Amygdala (tissue), 56 donors: ENCODE data around the gene ARRDC5.
"Not testable (repeated sequence)": the region's sequence is repeated elsewhere in the genome, so short reads cannot be mapped to it uniquely, and the experiment has no call there.

Experiments used
- DNase-seq, 56 donors: peaks; one replicate each; lab custom pipeline; 2025; lab: John Stamatoyannopoulos, UW

The ARRDC5 gene

DNA sequence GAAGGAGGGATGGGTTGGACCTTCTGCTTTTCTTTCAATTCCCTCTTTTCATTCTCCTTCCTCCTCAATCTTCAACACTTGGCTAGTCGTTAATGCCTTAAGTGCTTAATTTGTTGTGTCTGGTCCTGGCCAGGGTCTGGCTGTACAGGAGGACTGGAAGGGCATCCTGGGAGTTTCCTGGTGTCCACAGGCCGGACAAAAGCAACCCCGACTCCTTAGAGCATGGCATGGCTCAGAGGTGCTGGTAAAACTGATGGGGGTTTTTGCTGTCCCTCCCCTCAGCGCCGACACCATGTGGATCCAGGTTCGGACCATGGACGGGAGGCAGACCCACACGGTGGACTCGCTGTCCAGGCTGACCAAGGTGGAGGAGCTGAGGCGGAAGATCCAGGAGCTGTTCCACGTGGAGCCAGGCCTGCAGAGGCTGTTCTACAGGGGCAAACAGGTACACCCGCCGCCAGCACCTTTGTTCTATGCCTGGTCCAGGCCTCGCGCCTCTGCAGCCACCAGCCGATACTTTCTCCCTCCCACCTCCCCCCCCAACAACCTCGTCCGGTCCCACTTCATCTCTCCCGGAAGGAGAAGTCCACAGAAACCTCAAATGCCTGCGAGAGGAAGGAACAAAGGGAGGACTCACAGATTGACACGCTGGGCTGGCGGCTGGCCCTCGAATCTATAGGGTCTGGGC is 8.0 kb upstream of the ARRDC5 start:
- peak in 18 of 56 donors; percentile 9 to 47 (median 20) for DNase-seq

DNA sequence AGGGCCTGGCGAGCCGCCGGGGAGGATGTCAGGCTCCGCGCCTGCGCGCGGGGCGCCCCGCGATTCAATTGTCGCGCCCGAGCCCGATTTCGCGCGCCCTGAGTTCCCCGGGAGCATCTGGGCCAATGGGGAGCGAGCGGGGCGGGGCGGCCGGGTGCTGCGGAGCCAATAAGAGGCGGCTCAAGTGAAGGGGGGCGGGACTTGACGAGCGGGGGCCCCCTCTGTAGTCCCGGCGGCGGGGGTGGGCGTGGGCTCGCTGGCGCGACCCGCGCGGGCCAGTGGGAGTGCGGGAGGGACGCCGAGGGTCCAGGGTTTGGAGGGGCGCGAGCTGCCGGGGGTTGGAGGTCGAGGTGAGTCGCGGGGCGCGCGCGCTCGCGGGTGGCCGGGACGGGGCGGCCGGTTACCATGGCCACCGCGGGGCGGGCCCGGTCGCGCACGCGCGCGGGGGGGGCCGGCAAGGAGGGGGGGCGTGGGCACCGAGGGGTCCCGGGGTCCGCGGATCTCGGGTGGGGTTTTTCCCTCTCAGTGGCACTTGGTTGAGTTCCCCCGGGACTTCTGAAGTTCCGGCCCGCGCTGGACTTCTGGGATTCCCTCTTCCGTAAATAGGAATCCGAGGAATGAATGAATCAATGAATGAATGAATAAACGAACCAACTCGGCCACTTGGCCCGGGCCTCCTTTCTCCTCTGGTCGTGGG is 7.3 kb upstream of the ARRDC5 start:
- DNase-seq = peak; percentile 12 to 95 (median 79)

DNA sequence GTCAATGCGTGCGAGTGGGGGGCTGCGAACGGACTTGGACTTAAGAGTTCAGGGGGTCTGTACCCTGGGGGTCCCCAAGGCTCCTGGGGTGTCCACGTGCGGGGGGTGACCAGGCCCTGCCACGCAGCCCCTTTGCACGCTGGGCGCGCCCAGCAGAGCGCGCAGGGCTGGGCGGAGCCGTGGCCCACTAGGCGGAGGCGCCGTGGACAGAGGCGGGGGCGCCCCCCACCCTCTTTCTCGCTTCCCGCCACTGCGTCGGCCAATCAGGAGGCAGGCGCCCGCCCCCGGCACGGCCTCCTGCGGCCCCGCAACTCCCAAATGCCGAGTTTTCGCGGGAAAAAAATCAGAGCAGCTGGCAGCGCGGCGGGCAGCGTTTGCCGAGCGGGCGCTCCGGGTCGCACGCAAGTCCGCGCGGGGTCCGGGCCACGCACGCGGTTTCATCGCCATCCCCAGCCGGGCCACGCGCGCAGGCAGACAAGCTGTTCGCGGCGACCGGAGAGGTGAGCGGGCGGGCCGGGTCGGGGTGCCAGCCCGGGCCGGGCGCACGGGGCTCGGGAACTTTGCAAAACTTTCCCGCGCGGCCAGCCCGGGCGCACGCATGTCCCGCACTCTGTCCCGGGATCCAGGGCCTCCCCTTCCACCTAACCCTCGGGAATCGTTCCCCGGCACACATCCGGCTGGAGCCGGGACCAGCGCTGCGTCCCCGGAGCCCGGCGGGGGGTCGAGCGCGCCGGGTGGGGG is 6.6 kb upstream of the ARRDC5 start, which contains the start of gene UHRF1:
Gene UHRF1, plus strand, starts transcription at position 346 of the 741 bp plus-strand sequence. CDS start 1,385 bp downstream, outside the sequence.
- DNase-seq = no peak

DNA sequence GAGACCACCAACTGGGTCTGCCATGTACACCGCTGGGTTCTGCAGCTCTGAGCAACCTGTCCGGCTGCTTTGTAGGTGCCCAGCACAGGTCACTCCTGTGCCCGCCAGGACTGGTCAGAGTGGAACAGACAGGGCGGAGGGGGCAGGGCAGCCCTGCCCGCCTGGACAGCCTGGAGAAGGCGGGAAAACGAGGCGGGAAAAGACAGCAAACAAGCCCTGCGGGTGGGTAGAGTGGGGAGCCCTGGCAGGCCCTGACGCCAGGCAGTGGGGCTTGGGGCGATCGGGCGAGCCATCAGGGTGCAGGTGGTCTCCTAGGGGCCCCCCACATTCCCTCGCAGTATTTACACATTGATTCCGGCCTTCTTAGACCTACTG is 6.1 kb upstream of the ARRDC5 start:
- DNase-seq = no peak

DNA sequence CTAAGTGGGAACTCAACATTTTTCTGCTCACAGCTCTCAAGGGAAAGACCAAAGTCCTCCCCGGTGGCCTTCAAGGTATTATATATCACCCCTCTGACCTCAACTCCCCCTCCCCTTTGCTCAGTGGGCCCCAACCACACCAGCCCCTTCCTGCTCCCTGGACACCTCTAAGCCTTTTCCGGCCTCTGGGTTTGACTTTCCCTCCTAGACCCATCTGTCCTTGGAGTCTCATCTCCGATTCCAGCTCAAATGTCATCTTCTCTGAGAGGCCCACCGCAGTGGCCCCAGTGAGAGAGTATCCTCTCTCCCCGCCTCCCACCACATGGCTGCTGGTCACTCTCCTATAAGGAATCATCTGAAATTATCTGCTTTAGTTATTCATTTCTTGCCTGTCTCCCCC is 5.7 kb upstream of the ARRDC5 start:
- DNase-seq = no peak

DNA sequence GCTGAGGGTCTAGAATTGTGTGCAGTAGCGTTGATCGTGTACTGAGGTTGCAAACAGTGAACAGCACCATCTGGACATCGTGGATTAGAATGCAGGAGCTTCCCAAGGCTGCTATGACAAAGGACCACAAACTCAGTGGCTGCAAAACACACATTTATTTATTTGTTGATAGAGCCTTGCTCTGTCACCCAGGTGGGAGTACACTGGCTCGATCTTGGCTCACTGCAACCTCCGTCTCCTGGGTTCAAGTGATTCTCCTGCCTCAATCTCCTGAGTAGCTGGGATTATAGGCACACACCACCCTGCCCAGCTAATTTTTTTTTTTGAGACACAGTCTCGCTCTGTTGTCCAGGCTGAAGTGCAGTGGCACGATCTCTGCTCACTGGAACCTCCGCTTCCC is 4.3 kb upstream of the ARRDC5 start:
- peak in 1 of 56 donors; percentile 2 for DNase-seq

DNA sequence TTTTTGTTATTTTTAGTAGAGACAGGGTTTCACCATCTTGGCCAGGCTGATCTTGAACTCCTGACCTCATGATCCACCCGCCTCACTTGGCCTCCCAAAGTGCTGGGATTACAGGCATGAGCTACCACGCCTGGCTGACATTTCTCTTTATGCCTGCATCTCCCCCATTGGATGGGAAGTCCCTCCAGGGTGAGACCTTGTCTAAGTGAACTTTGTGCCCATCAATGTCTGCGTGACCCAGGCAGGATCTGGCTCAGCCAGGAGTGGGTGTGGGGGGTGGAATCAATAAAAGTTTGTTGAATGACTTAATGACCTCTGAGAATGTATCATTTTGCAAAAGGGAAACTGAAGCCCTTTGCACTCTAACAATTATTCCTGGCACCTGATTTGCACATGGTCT is 1.8 kb upstream of the ARRDC5 start:
- no peak for DNase-seq

DNA sequence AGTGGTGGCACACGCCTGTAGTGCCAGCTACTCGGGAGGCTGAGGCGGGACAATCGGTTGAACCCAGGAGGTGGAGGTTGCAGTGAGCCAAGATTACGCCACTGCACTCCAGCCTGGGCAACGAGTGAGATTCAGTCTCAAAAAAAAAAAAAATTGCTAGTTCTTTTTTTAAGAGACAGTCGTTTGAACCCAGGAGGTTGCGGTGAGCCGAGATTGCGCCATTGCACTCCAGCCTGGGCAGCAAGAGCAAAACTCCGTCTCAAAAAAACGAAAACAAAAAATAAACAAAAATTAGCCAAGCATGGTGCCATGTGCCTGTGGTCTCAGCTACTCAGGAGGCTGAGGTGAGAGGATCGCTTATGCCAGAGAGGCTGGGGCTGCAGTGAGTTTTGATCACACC is 1.8 kb downstream of the ARRDC5 start:
- DNase-seq = not testable (repeated sequence)

DNA sequence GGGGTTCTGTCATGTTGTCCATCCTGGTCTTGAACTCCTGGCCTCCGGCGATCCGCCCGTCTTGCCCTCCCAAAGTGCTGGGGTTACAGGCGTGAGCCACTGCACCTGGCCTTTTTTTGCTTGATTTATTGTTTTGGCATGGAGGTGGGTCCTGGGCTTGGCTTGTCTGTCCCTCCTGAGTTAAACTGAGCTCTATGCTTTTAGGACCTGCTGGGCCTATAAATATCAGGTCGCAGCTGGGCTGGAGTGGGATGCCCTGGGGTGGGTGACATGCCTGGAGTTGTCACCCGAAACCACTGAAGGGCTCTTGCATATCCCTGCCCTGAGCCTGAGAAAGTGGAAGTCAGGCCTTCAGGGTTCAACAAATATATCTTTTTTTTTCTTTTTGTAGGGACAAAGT is 5.5 kb downstream of the ARRDC5 start:
- no peak for DNase-seq

DNA sequence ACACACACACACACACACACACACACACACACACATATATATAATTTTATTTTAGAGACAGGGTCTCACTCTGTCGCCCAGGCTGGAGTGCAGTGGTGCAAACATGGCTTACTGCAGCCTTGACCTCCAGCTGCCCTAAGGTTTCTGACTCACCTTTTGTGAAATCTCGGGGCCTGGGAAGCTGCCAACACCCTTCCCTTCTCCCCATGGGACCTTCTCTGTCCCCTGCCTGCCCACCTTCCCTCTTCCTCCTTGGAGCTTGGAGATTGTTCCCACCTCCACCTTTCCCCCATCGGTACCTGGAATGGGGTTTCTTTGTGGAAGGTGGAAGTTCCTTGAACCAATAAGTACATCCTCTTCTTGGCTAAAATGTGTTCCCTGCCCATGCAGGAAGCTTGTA is 6.3 kb downstream of the ARRDC5 start:
- DNase-seq = no peak

DNA sequence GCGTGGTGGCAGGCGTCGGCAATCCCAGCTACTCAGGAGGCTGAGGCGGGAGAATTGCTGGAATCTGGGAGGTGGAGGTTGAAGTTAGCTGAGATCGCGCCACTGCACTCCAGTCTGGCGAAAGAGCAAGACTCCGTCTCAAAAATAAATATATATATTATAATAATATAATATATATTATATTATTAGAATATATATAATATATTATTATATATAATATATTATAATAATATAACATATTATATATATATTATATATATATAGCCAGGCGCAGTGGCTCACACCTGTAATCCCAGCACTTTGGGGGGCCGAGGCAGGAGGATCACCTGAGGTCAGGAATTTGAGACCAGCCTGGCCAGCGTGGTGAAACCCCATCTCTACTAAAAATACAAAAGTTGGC is 9.7 kb downstream of the ARRDC5 start:
- DNase-seq = not testable (repeated sequence)

DNA sequence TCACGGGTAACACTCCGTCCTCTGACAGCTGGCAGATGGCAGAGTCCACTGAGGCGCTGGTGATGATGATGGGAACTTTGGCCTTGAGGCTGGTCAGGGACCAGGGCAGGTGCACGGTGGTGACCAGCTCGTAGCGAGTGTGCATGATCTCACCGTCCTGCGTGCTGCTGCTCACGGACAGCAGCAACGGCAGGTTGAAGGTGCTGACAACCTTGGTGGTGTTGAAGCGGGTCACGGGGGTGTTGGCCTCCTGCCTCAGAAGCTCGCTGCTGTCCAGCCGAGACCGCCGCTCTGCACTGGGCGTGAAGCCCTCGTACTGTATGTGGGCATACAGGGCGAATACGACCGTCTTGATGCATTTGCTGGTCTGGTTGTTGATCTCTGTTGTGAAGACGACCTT is 11.6 kb downstream of the ARRDC5 start:
- no peak for DNase-seq

DNA sequence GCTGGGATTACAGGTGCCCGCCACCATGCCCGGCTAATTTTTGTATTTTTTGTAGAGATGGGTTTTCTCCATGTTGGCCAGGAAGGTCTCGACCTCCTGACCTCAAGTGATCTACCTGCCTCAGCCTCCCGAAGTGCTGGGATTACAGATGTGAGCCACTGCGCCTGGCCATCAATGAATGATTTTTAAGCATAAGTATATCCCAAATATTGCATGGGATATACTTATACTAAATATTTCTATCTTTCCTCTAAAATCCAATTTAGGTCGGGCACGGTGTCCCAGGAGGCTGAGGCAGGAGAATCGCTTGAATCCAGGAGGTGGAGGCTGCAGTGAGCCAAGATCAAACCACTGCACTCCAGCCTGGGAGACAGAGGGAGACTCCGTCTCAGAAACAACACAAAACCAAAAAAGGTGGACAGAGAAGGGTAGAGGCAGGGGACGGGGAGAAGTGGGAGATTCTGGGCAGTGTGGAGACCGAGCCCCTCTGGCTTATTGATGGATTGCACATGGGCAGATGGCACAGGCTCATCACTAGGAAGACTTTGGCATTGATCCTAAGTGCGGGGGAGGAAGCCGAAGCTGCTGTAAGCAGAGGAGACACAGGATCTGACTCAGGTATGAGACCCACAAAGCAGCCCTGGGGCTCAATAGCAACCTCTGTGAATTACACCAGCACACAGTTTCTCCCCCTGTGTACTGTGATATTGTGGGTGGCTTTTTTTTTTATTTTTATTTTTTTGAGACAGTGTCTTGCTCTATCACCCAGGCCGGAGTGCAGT is 13.5 kb downstream of the ARRDC5 start:
- no peak for DNase-seq

DNA sequence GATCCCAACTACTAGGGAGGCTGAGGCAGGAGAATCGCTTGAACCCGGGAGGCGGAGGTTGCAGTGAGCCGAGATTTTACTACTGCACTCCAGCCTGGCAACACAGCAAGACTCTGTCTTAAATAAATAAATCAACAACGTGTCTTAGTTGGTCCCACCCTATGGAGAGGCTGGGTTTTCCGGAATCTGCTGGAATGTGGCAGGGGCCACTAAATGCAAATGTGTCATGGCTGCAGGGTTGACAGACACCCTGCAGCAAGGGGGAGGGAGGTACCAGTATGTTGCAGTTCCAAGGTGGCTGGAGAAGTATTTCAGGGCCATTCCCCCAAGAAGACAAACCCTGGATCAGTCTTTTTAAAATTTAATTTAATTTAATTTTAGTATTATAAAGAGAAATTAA is 14.9 kb downstream of the ARRDC5 start:
- DNase-seq = not testable (repeated sequence)

DNA sequence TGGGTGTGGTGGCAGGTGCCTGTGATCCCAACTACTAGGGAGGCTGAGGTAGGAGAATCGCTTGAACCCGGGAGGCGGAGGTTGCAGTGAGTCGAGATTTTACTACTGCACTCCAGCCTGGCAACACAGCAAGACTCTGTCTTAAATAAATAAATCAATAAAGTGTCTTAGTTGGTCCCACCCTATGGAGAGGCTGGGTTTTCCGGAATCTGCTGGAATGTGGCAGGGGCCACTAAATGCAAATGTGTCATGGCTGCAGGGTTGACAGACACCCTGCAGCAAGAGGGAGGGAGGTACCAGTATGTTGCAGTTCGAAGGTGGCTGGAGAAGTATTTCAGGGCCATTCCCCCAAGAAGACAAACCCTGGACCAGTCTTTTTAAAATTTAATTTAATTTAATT is 17.7 kb downstream of the ARRDC5 start:
- not testable (repeated sequence) for DNase-seq

DNA sequence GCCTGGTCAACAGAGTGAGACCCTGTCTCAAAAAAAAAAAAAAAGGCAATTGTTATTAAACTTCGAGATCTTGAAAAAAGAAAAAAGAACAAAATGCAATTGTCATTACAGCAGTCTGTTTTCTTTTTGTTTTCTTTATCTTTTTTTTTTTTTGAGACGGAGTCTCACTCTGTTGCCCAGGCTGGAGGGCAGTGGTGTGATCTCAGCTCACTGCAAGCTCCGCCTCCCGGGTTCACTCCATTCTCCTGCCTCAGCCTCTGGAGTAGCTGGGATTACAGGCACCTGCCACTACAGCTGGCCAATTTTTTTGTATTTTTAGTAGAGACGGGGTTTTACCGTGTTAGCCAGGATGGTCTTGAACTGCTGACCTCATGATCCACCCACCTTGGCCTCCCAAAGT is 19.8 kb downstream of the ARRDC5 start:
- DNase-seq = not testable (repeated sequence)

DNA sequence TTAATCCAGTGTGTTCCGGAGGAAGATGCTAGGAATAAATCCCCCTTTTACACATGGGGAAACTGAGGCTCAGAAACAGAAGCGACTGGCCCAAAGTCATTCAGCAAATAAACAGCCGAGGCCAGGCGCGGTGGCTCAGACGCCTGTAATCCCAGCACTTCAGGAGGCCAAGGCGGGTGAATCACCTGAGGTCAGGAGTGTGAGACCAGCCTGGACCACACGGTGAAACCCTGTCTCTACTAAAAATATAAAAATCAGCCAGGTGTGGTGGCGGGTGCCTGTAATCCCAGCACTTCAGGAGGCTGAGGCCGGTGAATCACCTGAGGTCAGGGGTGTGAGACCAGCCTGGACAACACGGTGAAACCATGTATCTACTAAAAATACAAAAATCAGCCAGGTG is 23.7 kb downstream of the ARRDC5 start:
- DNase-seq = no peak

DNA sequence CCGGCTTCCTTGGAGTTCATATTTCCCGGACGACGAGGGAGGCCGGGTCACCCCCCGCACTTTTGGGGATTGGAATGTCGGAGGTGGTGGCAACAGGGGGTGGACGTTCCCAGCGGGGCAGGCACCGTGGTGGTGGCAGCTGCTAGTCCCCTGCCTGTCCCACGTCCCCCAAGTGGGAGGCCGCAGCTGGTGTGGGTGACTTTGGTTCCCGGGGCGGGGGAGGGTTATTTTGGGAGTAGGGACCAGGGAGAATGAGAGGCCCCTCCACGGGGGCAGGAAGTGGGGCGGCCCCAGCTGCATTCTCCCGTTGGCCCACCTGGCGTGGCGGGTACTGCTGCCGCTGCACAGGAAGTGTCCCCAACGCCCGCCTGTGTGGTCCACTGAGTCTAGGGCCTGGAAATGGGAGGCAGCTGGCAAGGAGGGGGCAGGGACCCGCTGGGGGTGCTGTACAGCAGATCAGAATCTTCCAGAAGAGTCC is 24.2 kb downstream of the ARRDC5 start:
- DNase-seq = peak in 32 of 56 donors; percentile 28 to 86 (median 66)

DNA sequence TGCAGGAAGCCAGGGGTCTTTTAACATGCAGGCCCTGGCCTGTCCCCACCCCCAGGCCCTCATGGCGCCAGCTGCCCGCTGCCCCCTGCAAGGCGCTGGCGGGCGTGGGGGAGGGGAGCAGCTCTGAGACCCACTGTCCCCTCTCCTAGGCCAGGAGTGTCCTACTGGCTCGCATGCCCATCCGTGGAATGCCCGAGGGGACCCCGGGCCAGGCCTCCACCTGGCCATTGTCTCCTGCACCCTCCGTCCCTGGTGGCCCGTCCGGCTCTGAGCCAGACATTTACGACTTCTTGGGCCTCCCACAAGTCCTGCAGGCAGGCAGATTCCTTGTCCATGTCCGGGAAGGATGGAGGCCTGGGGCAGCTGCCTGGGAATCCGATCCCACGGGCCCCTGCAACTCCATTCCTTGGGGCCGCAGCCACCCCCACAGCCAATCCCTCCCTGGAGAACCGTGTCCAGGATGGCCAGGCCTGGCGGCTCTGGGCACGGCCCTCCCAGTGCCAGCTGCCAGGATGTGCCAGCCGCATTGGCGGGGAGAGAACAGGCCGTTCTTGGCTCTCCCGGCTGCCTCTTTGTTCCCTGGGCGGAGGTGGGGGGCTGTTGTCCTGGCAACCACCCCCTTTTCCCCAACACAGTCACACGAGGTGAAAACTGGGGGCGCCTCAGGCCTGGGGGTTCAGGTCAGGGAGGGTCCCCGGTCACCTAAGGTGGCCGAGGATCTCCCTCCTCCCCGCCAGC is 24.8 kb downstream of the ARRDC5 start:
- peak; percentile 63 to 96 (median 86) for DNase-seq

DNA sequence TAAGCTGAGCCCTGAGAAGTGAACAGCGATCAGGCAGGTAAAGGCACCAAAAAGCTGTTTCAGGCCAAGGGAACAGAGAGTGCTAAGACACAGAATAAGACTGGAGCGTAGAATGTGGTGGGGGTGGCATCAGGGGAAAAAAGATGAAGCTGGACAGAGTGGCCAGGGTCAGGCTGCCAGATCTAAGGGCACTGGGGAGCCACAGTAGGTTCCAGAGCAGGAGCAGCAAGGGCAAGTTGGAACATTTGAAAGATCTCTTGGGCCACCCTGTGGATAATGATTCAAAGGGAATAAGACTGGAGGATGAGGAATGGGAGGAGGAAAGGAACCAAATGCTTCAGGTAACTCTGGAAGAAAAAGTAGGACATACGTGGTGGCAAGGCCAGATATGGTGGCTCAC is 28.8 kb downstream of the ARRDC5 start:
- DNase-seq = no peak
